Heart right ventricle (tissue), 16 donors: ENCODE data around the gene COL10A1. TPM values are rescaled to one million over a fixed set of nuclear protein-coding genes. Genes with fewer than 3 reads are reported as not detected.

Experiments used
- ATAC-seq, 8 donors: fragments of 200-7000 bp; cut with Tn5 transposase; one replicate each; pipeline ENCODE4 v1.9.1; 2020; ENCODE audit warnings: mild to moderate bottlenecking in 8 of 8, moderate library complexity in 8 of 8, moderate number of reproducible peaks in 1 of 8
- DNase-seq, 2 donors: peaks; one replicate each; pipeline ENCODE4 v3.0.0-alpha.2; 2020
- H3K27ac ChIP-seq, 10 donors: fragments of 200-600 bp; sonication (generic) in 2 of 10; one replicate each; pipeline versions ENCODE4 v1.5.0 to v1.8.0; 2020 to 2022; ENCODE audit warnings: mild to moderate bottlenecking in 3 of 10
- H3K27me3 ChIP-seq, 7 donors: fragments of 200-600 bp; one replicate each; pipeline ENCODE4 v1.8.0; 2021 to 2022; ENCODE audit warnings: mild to moderate bottlenecking in 2 of 7
- H3K36me3 ChIP-seq, 9 donors: fragments of 200-600 bp; sonication (generic) in 1 of 9; one replicate each; pipeline versions ENCODE4 v1.5.0 to v1.8.0; 2020 to 2022; ENCODE audit warnings: mild to moderate bottlenecking in 2 of 9
- H3K4me1 ChIP-seq, 9 donors: fragments of 200-600 bp; sonication (generic) in 1 of 9; one replicate each; pipeline versions ENCODE4 v1.5.0 to v1.8.0; 2020 to 2022; ENCODE audit warnings: mild to moderate bottlenecking in 4 of 9
- H3K4me3 ChIP-seq, 10 donors: fragments of 200-600 bp; sonication (generic) in 2 of 10; one replicate each; pipeline versions ENCODE4 v1.5.0 to v1.8.0; 2020 to 2022; ENCODE audit warnings: mild to moderate bottlenecking in 7 of 10, moderate library complexity in 2 of 10
- H3K9me3 ChIP-seq, 11 donors: fragments of 200-600 bp in 10 of 11; sonication (generic) in 2 of 11; one replicate each; pipeline versions ENCODE4 v1.5.0 to v1.8.0; 2013 to 2022; ENCODE audit warnings: mild to moderate bottlenecking in 2 of 11, control low read depth in 1 of 11, moderate library complexity in 1 of 11
- WGBS, 2 donors: extraction: QIAGEN DNeasy Blood & Tissue Kit; methylation state at CpG; one replicate each; pipeline ENCODE4 v1.1.7; 2013; ENCODE audit warnings: inconsistent platforms in 1 of 2; 5-methylcytosine and 5-hydroxymethylcytosine counted together
- intact Hi-C, 10 donors: fragments of 100-400 bp; cut with DNase I; formaldehyde crosslinking; loops; one replicate each; pipeline versions ENCODE4 v1.11.1 to v1.14.2; 2022
- polyA plus RNA-seq, 2 donors: library from polyadenylated mRNA; stranded (reverse); fragments of 200-250 nt; gene quantifications; one replicate each; pipeline ENCODE4 v1.2.3, GENCODE V29; 2013
- total RNA-seq, 10 donors: library from RNA; stranded (reverse); fragmentation: NEBNext Ultra II Directional in 3 of 10; extraction: Animal tissue kit (Norgen Biotek cat#: 25700) in 3 of 10; gene quantifications; one replicate each; pipeline versions ENCODE4 v1.2.1 to v1.2.4, GENCODE V29; 2021 to 2023
- TF ChIP-seq, protein P1 (sequence below), 9 donors: fragments of 200-600 bp; sonication (generic) in 2 of 9; IDR thresholded peaks; one replicate each; pipeline versions ENCODE4 v1.5.0 to v1.8.0; 2021 to 2022; ENCODE audit warnings: antibody characterized with exemption in 9 of 9, mild to moderate bottlenecking in 5 of 9, moderate library complexity in 1 of 9
- donor health status: Arrhythmogenic right ventricular cardiomyopathy.
- donor health status: ischemic (EF 13 %, LVEDD 7.1; RV severe dilation, severe dysfunction).
- donor health status: healthy with polysubstance abuse.
- donor health status: DM: no; HTN: yes; CAD: no.
- donor health status: DM: no; HTN: no; CAD: no.
- donor health status: ischemic (EF 25% LVEDD 6.9; RV normal size, moderate dysfunction).
- donor health status: ischemic (EF 25% LVEDD 5.7; RV mildly dilated, moderate dysfunction).
- donor health status: healthy.
- donor health status: DM: yes; HTN: yes; CAD: no.
- donor health status: Ischemic cardiomyopathy.
- donor health status: ischemic (EF 35%, LVEDD 5.7; RV mildly dilated, moderate dysfunction).
- donor health status: nonischemic (EF 11% LVEDD 7.7; RV severe dilation, severe dysfunction).
- donor health status: DM: yes; HTN: yes; CAD: no.
- donor health status: PGD.
- donor health status: ischemic (EF 29% LVEDD 5.4; RV normal size, mild dysfunction).
- donor health status: nonischemic (EF 23%, LVEDD 6.1; RV moderate dilation, normal function).

Gene COL10A1
- total and polyA plus RNA-seq, 12 donors, result 0.01 to 3.1 (median 0.15) TPM; not detected in 5

DNA sequence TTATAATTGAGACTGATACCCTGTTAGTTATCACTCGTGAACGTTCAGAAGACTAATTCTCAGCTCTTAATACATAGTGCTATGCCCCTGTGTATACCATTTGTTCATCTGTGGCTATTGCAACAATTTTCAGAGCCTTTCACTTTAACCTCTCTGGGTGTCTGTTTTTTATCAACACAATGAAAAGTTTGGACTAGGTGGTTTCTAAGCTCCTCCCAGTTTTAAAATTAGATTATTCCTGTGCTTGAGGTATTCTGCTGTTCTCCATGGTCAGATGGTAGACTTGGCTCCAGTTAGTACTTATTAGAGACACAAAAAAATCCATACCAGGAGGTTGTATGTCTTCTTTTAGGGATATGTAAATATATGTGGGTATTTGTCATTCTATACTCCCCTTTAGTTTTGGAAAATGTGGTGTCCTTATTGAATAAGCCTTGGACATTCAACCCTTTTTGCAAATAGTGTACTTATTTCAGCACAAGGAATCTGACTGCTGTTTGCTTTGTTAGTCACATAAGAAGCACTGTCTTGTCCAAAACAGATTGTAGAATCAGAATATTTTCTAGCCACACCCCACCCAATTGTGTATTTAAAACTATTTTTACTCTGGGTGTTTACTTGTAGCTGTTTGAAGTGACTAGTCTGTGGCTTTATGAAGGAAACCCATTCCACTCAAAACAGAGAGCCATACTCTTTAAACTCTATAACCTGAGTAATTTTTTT lies 2.0 kb upstream of the COL10A1 start:
- TF ChIP-seq, protein P1, sequence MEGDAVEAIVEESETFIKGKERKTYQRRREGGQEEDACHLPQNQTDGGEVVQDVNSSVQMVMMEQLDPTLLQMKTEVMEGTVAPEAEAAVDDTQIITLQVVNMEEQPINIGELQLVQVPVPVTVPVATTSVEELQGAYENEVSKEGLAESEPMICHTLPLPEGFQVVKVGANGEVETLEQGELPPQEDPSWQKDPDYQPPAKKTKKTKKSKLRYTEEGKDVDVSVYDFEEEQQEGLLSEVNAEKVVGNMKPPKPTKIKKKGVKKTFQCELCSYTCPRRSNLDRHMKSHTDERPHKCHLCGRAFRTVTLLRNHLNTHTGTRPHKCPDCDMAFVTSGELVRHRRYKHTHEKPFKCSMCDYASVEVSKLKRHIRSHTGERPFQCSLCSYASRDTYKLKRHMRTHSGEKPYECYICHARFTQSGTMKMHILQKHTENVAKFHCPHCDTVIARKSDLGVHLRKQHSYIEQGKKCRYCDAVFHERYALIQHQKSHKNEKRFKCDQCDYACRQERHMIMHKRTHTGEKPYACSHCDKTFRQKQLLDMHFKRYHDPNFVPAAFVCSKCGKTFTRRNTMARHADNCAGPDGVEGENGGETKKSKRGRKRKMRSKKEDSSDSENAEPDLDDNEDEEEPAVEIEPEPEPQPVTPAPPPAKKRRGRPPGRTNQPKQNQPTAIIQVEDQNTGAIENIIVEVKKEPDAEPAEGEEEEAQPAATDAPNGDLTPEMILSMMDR (IDR thresholded peaks at IDR 0.05), result no peak
- 35 to 54% methylated on average over 2 of the region's 2 CpGs for WGBS, 2 donors
- ATAC-seq, result peak in 6 of 8 donors; percentile 55 to 86 (median 70)
- intact Hi-C loops, result no loop called here
- Histone ChIP-seq H3K27ac (peak overlapping the region in 4 of 10 donors; percentile 24 to 57 (median 51)), H3K9me3 (no peaks in the 10 kb centered on the region), H3K36me3 (peaks cover 0 to 29% (median 0%) of the 10 kb centered on the region in 9 donors), H3K27me3 (no peaks in the 10 kb centered on the region), H3K4me1 (peaks cover 0 to 18% (median 4%) of the 10 kb centered on the region in 9 donors), H3K4me3 (no peak overlapping the region)
- DNase-seq, result no peak

DNA sequence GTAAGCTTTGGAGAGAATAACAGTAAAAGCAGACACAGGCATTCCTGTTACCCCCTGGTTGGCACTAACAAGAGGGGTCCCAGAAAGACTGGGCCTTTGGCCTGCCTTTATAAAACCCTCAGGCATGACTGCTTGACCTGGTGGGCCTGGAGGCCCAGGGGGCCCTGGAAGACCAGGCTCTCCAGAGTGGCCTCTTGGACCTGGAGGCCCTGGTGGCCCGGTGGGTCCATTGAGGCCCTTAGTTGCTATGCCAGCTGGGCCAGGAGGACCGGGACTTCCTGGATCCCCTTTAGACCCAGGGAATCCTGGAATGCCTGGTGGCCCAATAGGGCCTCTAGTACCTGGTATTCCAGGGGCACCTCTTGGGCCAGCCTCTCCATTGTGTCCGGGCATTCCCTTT lies 5.5 kb downstream of the COL10A1 start:
- Histone ChIP-seq H3K9me3 (no peaks in the 10 kb centered on the region), H3K27me3 (no peaks in the 10 kb centered on the region), H3K4me3 (no peak overlapping the region), H3K27ac (no peak overlapping the region), H3K4me1 (no peaks in the 10 kb centered on the region), H3K36me3 (peaks cover 0 to 65% (median 5%) of the 10 kb centered on the region in 9 donors)
- DNase-seq (no peak), ATAC-seq (peak in 2 of 8 donors; percentile 14 to 44)
- WGBS, 2 donors, result 96 to 99% methylated on average over 3 of the region's 3 CpGs
- intact Hi-C loops, result no loop called here
- TF ChIP-seq, protein P1 (IDR thresholded peaks at IDR 0.05), result no peak

DNA sequence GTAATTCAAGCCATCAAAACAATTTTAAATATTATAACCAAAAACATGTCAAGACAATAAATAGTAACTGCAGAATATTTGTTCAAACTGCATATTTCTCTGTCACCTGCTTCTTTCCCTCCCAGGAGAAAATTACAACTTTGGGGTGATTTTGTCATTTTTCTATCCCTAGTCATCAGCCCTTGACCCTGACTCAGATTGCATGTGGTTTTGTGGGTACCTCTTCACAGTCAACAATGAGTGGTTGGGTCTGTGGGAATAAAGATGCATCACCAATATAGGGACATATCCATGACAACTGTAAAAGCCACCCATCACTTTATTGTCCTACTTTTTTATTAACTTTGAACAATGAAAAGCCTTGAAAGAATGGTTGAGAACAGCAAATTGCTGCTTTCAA lies 7.3 kb downstream of the COL10A1 start:
- ATAC-seq, result no peak
- intact Hi-C loops, result no loop called here

DNA sequence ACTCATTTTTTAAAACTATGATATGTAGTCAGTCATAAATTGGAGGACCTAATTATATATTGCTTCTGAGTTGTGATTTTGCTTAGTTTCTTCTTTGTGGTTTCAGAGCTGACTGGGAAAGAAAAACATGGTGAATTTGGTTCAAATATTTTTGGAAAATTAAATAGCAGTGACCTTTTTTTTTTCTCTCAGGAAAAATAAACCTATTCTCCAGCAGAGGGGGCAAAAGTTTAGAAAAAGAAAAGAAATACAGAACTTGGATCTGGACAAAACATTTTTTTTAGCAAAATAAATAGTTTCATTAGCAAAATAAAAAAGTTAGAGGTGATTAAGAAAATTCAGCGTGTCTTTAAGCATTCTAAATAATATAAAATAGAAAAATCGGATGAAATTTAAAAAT lies 10.2 kb downstream of the COL10A1 start:
- TF ChIP-seq, protein P1 (IDR thresholded peaks at IDR 0.05), result peak in 7 of 9 donors; percentile 19 to 46 (median 37)
- H3K9me3 ChIP-seq, result no peaks in the 10 kb centered on the region
- H3K27me3 ChIP-seq, result no peaks in the 10 kb centered on the region
- H3K4me1 ChIP-seq, result no peaks in the 10 kb centered on the region
- DNase-seq (no peak), ATAC-seq (no peak)
- no peak overlapping the region for H3K27ac ChIP-seq
- H3K36me3 ChIP-seq, result peaks cover 0 to 99% (median 32%) of the 10 kb centered on the region in 9 donors
- 92% methylated on average over 2 of the region's 2 CpGs for WGBS, 2 donors
- intact Hi-C loops, result no loop called here
- H3K4me3 ChIP-seq, result no peak overlapping the region

More for the DNA sequence above, 7.3 kb downstream of the COL10A1 start:
- H3K36me3 ChIP-seq, result peaks cover 0 to 72% (median 10%) of the 10 kb centered on the region in 9 donors
- no peak for DNase-seq
- H3K9me3 ChIP-seq, result no peaks in the 10 kb centered on the region
- no peaks in the 10 kb centered on the region for H3K27me3 ChIP-seq
- H3K4me1 ChIP-seq, result no peaks in the 10 kb centered on the region
- no peak overlapping the region for H3K27ac ChIP-seq
- TF ChIP-seq, protein P1 (IDR thresholded peaks at IDR 0.05), result no peak
- no peak overlapping the region for H3K4me3 ChIP-seq
